GM18858 (cell line): ENCODE measurements around the gene CASK.
"Not testable (repeated sequence)": the region's sequence is repeated elsewhere in the genome, so short reads cannot be mapped to it uniquely, and the experiment has no call there.

ENCODE experiments used
- ATAC-seq: cut with Tn5 transposase; IDR thresholded peaks from one replicate; pipeline ENCODE4 v1.9.1; 2021; ENCODE audit not compliant: unreplicated experiment

CASK gene

DNA sequence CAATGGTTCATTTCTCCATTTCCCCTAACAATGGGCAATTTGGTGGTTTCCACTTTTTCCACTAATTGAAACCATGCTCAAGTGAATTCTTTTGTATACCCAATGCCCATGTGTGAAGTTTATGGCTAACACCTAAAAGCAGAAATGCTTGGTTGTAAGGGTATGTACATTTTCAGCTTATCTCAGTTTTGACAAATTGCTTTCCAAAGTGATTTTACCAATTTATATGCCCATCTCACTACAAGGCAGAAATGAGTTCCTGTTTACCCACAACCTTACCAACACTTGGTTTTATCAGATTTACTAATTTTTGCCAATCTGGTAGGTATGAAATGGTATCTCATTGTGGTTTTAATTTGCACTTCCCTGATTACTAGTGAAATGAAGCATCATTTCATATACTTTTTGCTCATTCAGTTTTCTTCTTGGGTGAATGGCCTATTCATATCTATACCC is 219.8 kb downstream of the CASK start:
- no peak for ATAC-seq

- no peak for ATAC-seq
Observed at GRCh38 chrX:41695426-41695825, 227.9 kb downstream of the CASK start.

- ATAC-seq, result no peak
Observed at GRCh38 chrX:41693024-41693423, 230.3 kb downstream of the CASK start.

GRCh38 chrX:41692162-41692749 is 231.1 kb downstream of the CASK start:
- ATAC-seq, result no peak

DNA sequence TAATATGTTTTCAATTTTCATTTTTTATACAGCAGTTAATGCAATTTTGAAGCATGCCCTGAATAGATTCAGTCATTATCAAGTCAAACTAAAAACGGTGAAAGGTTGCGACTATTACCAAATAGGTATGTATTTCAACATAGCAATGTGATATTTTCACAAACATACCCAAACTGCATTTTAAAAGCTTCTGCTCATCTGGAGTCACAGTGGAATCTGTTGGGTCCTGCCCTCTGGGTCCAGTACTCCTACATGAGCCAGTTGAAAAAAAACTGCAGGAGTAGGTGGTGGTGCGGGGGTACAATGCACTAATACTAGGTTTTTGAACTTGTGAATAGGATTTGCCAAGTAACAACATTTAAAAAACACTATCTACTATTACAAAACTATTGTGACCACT is 233.6 kb downstream of the CASK start:
- ATAC-seq, result no peak

DNA sequence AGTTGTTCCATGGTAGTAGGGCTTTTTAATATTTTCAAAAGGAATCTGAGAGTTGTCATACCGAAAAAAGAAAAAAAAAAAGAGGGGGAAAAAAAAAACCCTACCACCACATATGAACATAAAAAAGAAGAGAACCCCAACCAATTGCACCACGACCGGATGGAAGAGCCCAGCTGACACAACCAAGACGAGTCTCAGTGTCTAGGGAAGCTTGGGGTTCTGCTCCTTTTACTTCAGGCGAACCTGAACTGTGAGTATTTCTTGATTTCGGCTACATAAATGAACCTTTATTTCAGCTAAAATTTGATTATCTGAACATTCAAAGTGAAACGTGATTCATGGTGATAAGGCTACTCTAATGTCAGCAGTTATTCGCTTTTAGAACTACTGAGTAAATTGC is 234.5 kb downstream of the CASK start, which contains the start of gene GPR34:
TSS of gene GPR34 (plus strand) at position 139 of the 400 bp plus-strand sequence. CDS start 6,661 bp downstream, outside the sequence.
- no peak for ATAC-seq

GRCh38 chrX:41688156-41688555 is 235.2 kb downstream of the CASK start:
- ATAC-seq, result no peak

DNA sequence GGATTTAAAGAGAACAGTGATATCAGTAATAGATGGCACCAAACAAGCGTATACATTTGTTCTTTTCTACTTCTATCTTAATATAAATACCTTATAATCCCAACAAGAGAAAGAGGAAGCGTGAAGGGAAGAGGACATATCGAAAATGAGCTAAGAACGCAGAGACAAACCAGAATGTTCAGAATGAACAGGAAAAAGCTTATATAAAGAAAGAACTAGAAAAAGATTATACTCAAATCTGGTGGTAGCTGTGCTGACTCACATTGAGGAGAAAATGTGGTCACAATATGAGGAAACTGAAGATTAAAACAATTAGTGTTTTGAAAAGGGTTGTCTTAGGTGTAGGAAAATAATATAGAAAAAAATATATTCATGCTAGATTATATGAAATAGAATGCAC is 236.6 kb downstream of the CASK start:
- no peak for ATAC-seq

GRCh38 chrX:41684940-41685339 is 238.4 kb downstream of the CASK start:
- ATAC-seq, result no peak

DNA sequence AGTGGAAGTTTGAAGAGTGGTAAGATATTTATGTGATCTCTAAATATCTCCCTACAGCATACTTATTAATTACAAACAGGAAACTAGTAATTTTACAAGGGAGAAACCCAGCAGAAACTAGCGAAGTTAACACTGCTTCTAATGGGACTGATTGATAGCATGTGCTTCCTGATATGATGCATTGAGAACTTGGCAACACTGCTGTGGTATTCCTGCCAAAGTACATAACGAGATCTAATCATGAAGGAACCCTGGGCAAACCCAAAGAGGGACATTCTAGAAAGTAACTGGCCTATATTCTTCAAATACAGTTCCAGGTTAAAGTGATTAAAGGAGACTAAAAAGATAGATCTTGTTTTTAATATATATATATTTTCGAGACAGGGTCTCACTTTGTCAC is 239.2 kb downstream of the CASK start:
- no peak for ATAC-seq

DNA sequence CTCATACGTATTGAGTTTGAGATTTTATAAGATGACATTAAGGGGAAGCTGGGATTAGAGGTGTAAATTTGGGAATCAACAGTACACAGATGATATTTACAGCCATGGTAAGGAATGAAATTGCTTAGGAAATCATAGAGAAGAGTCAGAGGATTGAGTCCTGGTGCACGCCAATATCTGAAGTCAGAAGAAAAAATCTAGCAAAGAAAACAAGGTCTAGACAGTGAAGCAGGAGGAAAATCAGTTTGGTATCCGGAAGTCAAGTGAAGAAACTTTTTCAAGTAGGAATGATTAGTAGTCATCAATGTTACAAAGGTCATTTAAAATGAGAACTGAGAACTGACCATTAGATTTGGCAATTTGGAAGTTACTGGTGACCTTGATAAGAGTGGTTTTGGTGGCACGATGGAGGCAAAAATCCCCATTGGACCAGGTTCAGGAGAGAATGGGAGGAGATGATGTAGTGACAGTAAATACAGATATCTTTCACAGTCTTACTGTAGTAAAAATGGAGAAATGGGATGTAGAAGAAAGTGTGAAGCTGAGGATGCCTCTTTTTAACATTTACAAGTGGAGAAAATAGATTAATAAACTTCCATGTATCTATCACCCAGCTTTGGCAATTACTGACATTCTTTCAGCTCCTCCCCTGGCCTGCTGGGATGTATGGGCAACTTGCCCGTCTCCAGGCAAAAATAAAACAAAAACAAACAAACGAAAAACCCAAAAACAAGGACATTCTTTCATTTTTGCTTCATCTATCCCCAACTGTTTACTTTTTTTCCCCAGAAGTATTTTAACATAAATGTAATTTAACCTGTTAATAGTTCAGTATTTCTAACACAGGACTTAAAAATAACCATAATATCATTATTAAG is 245.9 kb downstream of the CASK start:
- ATAC-seq, result no peak

GRCh38 chrX:41676361-41676760 is 247.0 kb downstream of the CASK start:
- not testable (repeated sequence) for ATAC-seq

DNA sequence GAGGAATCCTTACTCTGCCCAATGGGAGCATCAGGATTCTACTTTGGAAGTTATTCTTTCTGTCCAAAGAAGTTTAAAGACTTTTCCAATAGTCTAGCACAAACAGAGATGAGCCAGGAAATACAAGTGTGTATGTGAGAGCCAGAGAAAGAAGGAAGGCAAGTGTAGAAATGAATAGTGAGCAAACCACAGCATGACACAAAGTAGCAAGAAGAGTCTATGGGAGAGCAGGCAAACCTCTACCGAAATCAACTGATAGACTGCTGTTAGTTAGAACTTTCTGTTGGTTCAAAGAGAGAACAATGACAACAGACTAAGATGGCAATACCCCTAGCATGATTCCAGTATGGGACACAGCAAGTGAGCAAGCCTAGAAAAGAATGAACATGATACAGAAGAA is 250.7 kb downstream of the CASK start:
- ATAC-seq, result no peak

GRCh38 chrX:41671082-41671481 is 252.3 kb downstream of the CASK start:
- no peak for ATAC-seq

DNA sequence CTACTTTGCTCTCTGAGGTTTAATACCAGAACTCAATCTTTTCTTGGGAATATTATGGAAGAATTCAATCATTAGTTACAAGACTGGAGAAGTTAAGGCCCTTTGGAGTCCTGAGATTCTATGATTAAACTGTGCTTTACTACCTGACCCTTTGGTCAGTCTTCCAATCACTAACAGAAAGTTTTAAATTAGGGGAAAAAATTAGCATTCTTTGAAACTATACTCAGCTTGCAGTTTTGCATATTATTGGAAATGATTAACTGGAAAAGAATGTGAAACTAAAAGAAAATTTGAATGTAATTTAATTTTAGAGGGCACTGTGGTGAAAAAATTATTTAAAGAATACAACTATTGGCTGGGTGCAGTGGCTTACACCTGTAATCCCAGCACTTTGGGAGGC is 253.2 kb downstream of the CASK start:
- ATAC-seq, result no peak

DNA sequence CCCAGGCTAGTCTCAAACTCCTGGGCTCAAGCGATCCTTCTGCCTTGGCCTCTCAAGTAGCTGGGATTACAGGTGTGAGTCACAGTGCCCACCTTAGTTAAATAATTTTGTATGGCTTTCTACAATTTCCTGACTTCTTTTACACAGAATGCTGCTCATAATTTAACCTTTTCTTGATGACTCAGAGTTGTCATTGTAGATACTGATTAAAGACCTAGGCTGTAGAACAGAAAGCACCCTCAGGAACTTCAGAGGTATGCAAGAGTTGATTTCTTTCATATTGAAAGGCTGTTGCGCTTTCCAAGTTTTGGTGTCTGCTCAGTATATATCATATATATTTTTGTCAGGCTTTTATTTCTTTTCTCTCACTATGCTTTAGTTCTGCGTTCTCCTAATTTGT is 255.7 kb downstream of the CASK start:
- no peak for ATAC-seq

- ATAC-seq, result no peak
Observed at GRCh38 chrX:41666251-41666650, 257.1 kb downstream of the CASK start.

GRCh38 chrX:41665686-41666085 is 257.7 kb downstream of the CASK start:
- no peak for ATAC-seq

GRCh38 chrX:41664908-41665307 is 258.4 kb downstream of the CASK start:
- ATAC-seq, result no peak

DNA sequence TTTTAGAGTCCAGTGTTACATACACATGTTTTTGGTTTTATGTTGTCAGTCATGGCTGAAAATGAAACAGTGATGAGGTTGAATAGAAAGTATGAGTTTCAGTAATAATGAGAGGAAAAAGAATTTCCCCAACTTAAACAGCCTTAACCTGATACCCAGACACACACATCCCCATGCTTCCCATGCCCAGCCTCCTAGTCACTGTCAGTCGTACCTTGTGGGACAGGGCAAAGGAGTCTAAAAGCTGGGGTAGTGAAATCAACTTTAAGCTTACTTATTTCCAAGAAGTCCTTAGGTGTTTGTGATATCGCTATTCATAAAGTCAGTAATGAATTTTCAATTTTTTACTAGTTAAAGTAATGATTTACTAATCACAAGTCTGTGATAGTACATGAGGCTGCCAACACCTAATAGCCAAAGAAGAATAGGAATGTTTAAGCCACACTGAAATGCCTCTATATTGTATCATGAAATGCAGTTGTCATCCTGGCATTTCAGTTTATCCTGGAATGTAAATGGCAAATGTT is 258.9 kb downstream of the CASK start:
- ATAC-seq, result peak; percentile 91

DNA sequence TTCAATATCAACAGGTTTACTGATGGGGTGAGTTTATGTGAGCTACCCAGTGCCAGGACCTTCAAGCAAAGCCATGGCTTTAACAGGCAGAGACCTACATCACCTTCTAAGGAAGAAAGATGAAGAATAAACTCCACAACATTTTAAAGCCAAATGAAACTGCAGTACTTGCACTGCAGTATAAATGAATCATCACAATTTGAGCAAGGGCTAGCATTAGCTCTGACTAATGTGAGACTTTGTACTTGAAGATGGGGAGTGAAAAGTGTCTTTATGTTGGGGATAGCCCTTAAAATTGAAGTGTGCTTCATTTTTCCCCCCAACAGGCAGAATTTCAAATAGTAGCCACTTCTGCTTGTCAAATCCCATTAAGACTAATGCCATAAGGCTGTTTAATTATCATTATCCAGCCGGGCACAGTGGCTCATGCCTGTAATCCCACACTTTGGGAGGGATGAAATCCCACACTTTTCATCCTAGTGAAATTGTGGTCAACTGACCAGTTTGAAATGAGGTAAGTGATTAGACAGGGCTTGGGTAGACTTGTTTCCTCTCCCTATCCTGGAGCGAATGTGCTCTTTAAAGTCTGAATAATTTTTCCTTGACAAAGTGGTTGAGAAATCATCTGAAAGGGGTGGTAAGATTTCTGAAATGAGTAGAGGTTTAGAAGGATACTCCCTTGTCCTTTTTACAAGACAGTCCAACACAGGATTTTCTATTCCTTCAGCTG is 261.8 kb downstream of the CASK start:
- ATAC-seq, result no peak
